Keratinocyte (primary cell): ENCODE measurements around the gene BORCS5.

Experiments used
- EZH2 ChIP-seq: IDR thresholded peaks from one replicate; pipeline ENCODE4 v1.6.1; 2012; ENCODE audit warnings: inconsistent platforms, mild to moderate bottlenecking, low read length, moderate library complexity
- TF ChIP-seq, protein P1 (sequence below), 3 experiments: IDR thresholded peaks in 1 of 3; conservative IDR thresholded peaks in 1 of 3; optimal IDR thresholded peaks in 1 of 3; 2 replicates in 2 of 3; 3 replicates in 1 of 3; pipeline versions ENCODE3 to v1.5.1; 2011; ENCODE audit warnings: low read length in 3 of 3, mild to moderate bottlenecking in 3 of 3, moderate library complexity in 2 of 3, control low read depth in 1 of 3, inconsistent platforms in 1 of 3; ENCODE audit not compliant: insufficient read depth in 2 of 3; ENCODE audit errors: extremely low read depth in 1 of 3

DNA sequence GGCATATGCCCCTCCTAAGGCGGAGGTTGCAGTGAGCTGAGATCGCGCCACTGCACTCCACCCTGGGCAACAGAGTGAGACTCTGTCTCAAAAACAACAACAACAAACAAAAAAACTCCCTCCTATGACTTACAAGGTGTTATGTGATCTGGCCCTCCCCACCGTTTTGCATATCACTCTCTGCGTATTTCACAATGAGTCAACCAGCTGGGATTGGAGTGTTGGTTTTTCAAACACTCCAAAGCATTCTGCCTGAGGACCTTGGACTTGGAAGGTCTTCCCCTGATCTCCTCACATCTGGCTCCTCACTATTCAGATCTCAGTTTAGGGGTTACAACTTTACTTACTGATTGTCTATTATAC lies 20.8 kb upstream of the BORCS5 start:
- TF ChIP-seq, protein P1, sequence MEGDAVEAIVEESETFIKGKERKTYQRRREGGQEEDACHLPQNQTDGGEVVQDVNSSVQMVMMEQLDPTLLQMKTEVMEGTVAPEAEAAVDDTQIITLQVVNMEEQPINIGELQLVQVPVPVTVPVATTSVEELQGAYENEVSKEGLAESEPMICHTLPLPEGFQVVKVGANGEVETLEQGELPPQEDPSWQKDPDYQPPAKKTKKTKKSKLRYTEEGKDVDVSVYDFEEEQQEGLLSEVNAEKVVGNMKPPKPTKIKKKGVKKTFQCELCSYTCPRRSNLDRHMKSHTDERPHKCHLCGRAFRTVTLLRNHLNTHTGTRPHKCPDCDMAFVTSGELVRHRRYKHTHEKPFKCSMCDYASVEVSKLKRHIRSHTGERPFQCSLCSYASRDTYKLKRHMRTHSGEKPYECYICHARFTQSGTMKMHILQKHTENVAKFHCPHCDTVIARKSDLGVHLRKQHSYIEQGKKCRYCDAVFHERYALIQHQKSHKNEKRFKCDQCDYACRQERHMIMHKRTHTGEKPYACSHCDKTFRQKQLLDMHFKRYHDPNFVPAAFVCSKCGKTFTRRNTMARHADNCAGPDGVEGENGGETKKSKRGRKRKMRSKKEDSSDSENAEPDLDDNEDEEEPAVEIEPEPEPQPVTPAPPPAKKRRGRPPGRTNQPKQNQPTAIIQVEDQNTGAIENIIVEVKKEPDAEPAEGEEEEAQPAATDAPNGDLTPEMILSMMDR (optimal IDR thresholded peaks at IDR 0.05 in 1 of 3, IDR thresholded peaks at IDR 0.05 in 1 of 3, conservative IDR thresholded peaks at IDR 0.05 in 1 of 3; ENCODE audit: extremely low read depth in 1 of 3, insufficient read depth in 2 of 3, low read length in 3 of 3): no peak
- no peak for TF ChIP-seq EZH2
